Stimulated activated naive CD4-positive, alpha-beta T cell treated with Interleukin-2 at 50 U/mL for 16 hours (primary cell): ENCODE measurements around the gene ANKRD13B.
"Not testable (repeated sequence)": the region's sequence is repeated elsewhere in the genome, so short reads cannot be mapped to it uniquely, and the experiment has no call there.

Experiments
- DNase-seq: peaks from one replicate; lab custom pipeline; 2025; lab: John Stamatoyannopoulos, UW

ANKRD13B gene

GRCh38 chr17:29642171-29642611, 49.3 kb downstream of the ANKRD13B start:
- no peak for DNase-seq

GRCh38 chr17:29643817-29644160, 50.9 kb downstream of the ANKRD13B start:
- no peak for DNase-seq

GRCh38 chr17:29645515-29646051, 52.7 kb downstream of the ANKRD13B start:
- no peak for DNase-seq

- no peak for DNase-seq
Measured at GRCh38 chr17:29648005-29648404, 55.1 kb downstream of the ANKRD13B start.

DNA sequence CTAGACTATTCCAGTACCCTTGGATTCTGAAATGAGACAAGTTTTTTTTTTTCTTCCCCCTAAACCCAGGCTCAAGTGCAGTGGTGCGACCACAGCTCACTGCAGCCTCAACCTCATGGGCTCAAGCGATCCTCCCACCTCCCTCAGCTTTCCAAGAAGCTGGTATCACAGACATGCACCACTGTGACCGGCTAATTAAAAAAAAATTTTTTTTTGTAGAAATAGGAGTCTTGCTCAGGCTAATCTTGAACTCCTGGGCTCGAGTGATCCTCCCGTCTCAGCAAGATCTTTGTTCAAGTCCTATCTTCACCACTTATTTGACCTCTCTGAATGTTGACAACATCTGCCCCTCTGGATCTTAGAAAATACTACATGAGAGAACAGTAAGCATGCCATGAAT, 56.4 kb downstream of the ANKRD13B start:
- no peak for DNase-seq

DNA sequence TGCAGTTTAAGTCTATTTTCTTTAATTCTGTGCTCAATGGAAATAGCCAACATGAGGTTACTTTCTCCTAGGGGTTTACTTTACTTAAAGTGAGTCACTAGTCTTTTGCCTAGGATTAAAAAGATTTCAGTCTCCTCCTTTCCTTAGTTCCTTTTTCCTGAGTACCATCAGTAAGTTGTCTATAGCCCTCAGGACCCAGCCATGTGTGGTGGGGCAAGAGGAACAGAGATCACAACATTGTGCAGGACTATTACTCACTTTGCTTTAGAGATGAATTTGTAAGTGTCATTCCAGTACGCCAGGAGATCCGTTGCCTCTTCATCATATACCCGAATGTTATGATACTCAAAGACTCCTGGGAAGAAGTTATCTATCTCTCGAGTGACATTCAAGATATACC, 57.5 kb downstream of the ANKRD13B start:
- no peak for DNase-seq

- not testable (repeated sequence) for DNase-seq
Measured at GRCh38 chr17:29651913-29652312, 59.0 kb downstream of the ANKRD13B start.

GRCh38 chr17:29652976-29653375, 60.0 kb downstream of the ANKRD13B start:
- DNase-seq, result no peak

DNA sequence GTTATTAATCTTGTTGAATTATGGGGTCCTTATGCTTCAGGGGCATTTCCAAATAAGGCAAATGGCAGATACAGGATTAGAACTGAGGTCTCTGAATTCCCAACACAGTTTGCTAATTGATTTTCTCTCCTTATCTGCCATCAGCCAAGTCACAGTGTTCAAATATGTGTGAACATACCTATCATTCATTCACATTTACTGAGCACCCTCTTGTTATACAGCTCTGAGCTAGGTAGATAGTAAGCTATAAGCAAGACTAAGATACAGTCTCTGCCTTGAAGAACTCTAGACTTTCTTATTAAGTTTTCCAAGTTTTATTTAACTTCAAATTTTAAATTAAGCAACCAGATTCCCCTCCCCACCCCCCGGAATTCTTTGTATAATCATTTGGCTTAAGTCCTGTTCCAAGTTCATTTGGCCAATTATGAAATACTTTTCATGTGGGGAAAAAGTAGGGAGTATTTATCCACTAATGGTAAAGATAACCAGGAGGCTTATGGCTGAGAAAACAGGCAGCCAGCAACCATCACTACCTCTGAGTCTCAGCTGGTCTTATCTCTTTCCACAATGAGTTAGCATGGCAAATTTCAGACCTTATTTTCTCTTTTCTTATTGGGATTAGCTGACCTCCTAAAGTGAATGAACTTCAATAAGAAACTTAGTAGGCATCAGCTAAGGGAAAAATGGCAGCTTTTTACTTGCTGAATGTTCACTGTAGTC, 61.2 kb downstream of the ANKRD13B start:
- no peak for DNase-seq

DNA sequence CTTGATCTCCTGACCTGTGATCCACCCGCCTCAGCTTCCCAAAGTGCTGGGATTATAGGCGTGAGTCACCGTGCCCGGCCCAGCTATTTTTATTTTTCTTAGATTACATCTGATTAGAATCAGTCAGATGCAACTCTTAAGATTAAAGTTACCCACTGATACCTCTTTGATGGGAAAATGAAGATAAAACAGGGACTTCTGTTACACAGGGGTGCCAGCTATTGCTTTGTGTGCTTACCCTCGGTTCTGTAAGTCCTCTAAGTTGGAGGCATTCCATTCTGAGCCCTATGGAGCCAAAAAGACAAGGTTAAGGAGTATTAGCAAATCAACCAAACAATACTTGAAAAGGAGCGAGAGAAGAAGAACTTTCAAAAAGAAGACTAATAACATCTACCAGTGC, 62.4 kb downstream of the ANKRD13B start:
- no peak for DNase-seq

GRCh38 chr17:29659155-29659554, 66.2 kb downstream of the ANKRD13B start:
- no peak for DNase-seq

DNA sequence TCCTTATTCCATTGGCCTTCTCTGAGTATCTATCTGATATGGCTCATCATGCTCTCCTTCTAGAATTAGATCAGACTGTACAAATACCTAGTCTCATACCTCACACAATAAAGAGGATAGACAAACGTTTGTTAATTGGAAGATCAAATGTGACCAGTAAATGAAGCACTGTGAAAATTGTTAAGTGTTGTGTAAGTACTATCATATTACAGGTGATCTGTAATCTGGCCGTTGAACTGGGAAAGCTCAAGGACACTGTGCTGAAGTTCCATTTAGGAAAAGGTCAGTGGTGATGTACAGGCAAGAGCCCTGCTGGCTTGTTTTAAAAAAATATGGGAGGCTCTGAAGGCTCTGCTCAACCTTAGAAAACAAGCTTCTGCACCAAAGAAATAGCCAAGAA, 68.3 kb downstream of the ANKRD13B start:
- DNase-seq, result no peak

GRCh38 chr17:29663155-29663554, 70.2 kb downstream of the ANKRD13B start:
- DNase-seq, result no peak
